ENCODE measurements around the gene PMAIP1. TPM values are rescaled to one million over a fixed set of nuclear protein-coding genes. Genes with fewer than 3 reads are reported as not detected.
A peak's percentile ranks its signal among the peaks of the same experiment; 100 is the strongest.

Gene PMAIP1
- total RNA-seq, 4 donors from 2014 or later, result 6.9 to 12.5 (median 7.8) TPM

- peak overlapping the region in 3 of 4 donors; percentile 49 to 75 (median 74) for H3K27ac ChIP-seq
- WGBS, 2 donors, result 79 to 87% methylated on average over 6 of the region's 6 CpGs
Measured at GRCh38 chr18:59918997-59919396, 19.2 kb downstream of the PMAIP1 start.

DNA sequence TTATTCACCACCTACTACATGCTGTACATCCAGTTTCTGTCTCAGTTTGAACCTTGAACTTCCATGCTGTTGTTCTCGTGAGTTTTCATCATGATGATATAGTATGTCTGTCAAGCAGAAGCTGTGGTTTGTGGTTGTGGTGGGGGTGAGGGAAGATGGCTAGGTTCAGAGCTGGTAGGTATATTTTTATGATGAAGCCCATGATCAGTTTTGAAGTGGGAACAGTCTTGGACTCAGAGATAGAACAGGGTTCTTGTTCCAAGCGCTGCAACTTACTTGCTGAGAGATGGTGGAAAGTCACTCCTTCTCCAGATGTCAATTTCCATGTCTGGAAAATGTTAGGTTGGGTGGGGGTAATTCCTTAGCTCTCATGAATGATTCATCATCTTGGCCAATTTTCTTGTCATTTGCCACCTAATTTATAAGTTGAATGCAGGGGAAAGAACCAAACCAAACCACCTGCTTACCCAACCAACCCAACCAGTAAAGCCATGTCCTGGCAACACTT lies 21.6 kb downstream of the PMAIP1 start:
- Histone ChIP-seq H3K27me3 (no peaks in the 10 kb centered on the region), H3K4me1 (peaks cover 12 to 42% (median 13%) of the 10 kb centered on the region in 3 donors), H3K36me3 (no peaks in the 10 kb centered on the region), H3K4me3 (no peak overlapping the region), H3K9me3 (no peaks in the 10 kb centered on the region), H3K27ac (no peak overlapping the region)
- 76 to 83% methylated on average over 2 of the region's 2 CpGs for WGBS, 2 donors
- no peak for DNase-seq
- intact Hi-C loops (cut with DNase I), result no loop called here
- TF ChIP-seq CTCF (IDR thresholded peaks at IDR 0.05) (no peak), POLR2A (IDR thresholded peaks at IDR 0.05) (no peak)

More at GRCh38 chr18:59918997-59919396, 19.2 kb downstream of the PMAIP1 start:
- peaks cover 12 to 40% (median 13%) of the 10 kb centered on the region in 3 donors for H3K4me1 ChIP-seq
- H3K36me3 ChIP-seq, result no peaks in the 10 kb centered on the region
- no peak overlapping the region for H3K4me3 ChIP-seq
- H3K9me3 ChIP-seq, result no peaks in the 10 kb centered on the region
- DNase-seq, result no peak
- no peak for TF ChIP-seq CTCF (IDR thresholded peaks at IDR 0.05)
- TF ChIP-seq POLR2A (IDR thresholded peaks at IDR 0.05), result no peak
- H3K27me3 ChIP-seq, result no peaks in the 10 kb centered on the region
- intact Hi-C loops (cut with DNase I), result no loop called here

DNA sequence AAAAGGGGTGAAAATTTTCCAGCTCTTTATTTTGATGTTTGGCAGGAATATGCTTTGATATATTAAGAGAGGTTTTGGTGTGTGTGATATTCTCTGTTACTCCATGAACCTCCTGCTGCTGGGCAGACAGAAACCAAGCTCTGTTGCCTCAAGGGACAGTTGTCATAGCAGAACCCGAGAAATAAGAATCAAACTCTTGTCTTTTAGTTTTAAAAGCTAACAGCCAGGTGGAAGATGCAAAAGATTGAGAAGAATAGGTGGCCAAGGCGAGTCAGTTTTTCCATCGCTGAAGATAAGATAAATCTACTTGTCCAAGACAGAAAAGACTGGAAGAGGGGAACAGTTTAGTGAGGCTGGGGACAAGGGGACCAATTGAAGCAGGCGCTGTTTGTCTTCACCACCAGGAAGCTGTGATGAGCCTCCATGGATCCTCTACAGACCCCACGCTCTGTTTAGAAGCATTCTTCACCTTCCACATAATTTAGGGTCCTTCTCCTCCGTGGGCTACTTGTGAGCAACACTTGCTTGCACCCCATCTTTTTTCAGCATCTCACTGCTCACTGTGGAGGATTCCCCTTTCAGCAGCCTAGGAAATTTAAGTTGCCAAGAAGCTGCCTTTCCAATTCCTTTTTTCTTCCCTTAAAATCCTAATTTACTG lies 23.9 kb downstream of the PMAIP1 start:
- no peaks in the 10 kb centered on the region for H3K27me3 ChIP-seq
- no peak for TF ChIP-seq CTCF (IDR thresholded peaks at IDR 0.05)
- no peak for TF ChIP-seq POLR2A (IDR thresholded peaks at IDR 0.05)
- 81 to 84% methylated on average over 6 of the region's 6 CpGs for WGBS, 2 donors
- peaks cover 0 to 37% (median 7%) of the 10 kb centered on the region in 3 donors for H3K4me1 ChIP-seq
- H3K9me3 ChIP-seq, result no peaks in the 10 kb centered on the region
- no peak for DNase-seq
- intact Hi-C loops (cut with DNase I), result no loop called here
- no peaks in the 10 kb centered on the region for H3K36me3 ChIP-seq
- H3K27ac ChIP-seq, result peak overlapping the region in 2 of 4 donors; percentile 10 to 30
- no peak overlapping the region for H3K4me3 ChIP-seq

DNA sequence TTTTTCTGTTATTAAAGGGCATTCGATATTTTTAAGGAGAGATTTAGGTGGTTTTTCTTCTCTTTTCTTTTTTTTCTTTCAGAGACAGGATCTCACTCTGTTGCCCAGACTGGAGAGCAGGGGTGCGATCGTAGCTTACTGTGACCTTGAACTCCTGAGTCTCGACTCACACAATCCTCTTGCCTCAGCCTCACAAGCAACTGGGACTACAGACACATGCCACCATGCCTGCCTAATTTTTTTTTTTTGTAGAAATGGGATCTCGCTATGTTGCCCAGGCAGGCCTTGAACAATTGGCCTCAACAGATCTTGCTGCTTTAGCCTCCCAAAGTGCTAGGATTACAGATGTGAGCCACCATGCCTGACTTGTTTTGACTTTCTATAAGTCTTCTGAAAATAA lies 26.3 kb downstream of the PMAIP1 start:
- Histone ChIP-seq H3K36me3 (no peaks in the 10 kb centered on the region), H3K27me3 (no peaks in the 10 kb centered on the region), H3K4me3 (no peak overlapping the region), H3K4me1 (peaks cover 0 to 29% (median 0%) of the 10 kb centered on the region in 3 donors), H3K9me3 (no peaks in the 10 kb centered on the region), H3K27ac (no peak overlapping the region)
- no peak for DNase-seq
- WGBS, 2 donors, result 96 to 99% methylated on average over 5 of the region's 5 CpGs
- intact Hi-C loops (cut with DNase I), result no loop called here
- TF ChIP-seq CTCF (IDR thresholded peaks at IDR 0.05), result no peak
- no peak for TF ChIP-seq POLR2A (IDR thresholded peaks at IDR 0.05)

DNA sequence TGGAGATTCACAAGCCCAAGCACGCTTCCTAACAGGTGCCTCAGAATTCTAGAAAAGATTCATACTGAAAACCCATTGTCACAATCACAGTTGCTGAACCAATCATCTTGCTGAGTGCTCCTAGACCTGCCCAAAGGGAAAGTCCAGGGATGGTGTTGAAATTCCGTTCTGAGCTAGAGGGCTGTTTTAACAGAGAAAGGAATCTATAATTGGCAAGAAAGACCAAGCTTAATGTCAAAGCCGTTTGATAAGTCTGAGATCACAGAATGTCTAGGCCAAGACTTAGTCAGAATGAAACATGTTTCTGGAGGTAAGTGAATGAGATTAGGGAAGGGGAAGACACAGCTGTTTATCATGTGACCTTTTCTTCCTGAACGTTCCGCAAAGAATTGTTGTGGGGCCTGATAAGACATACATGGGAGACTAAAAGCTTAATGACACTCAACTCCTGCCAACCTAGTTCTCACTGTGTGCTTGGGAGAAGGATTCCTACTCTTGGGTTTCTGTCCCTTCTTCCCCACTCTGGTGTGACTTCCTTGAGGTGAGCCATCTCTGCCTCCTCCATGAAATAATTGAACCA lies 27.5 kb downstream of the PMAIP1 start:
- DNase-seq, result no peak
- WGBS, 2 donors, result 10 to 17% methylated on average over 5 of the region's 5 CpGs
- no peaks in the 10 kb centered on the region for H3K36me3 ChIP-seq
- H3K9me3 ChIP-seq, result no peaks in the 10 kb centered on the region
- H3K27me3 ChIP-seq, result no peaks in the 10 kb centered on the region
- H3K27ac ChIP-seq, result peak overlapping the region in 3 of 4 donors; percentile 31 to 33 (median 32)
- intact Hi-C loops (cut with DNase I), result no loop called here
- no peak overlapping the region for H3K4me3 ChIP-seq
- TF ChIP-seq POLR2A (IDR thresholded peaks at IDR 0.05), result no peak
- TF ChIP-seq CTCF (IDR thresholded peaks at IDR 0.05), result no peak
- H3K4me1 ChIP-seq, result peaks cover 0 to 22% (median 0%) of the 10 kb centered on the region in 3 donors

All from esophagus squamous epithelium (tissue), 5 donors.